PC-9 (cell line): ENCODE results near the gene ACYP1. TPM values are rescaled to one million over a fixed set of nuclear protein-coding genes. Genes with fewer than 3 reads are reported as not detected.

ENCODE experiments used
- BruUV-seq: library from RNA; stranded (reverse); fragments of 400-500 nt; replicated peaks from 2 replicates; lab custom pipeline; 2021; lab: Mats Ljungman, UMichigan
- CTCF ChIA-PET: fragments of 300-600 bp; sonication (Branson Sonifier 250); formaldehyde crosslinking; loops from one replicate; lab custom pipeline; 2022; ENCODE audit warnings: antibody characterized with exemption; lab: Charles Lee
- POLR2A ChIA-PET: fragments of 300-600 bp; sonication (Branson Sonifier 250); formaldehyde crosslinking; loops from one replicate; lab custom pipeline; 2022; ENCODE audit warnings: antibody characterized with exemption; ENCODE audit not compliant: unreplicated experiment; lab: Charles Lee
- DNase-seq, 2 experiments: peaks; one replicate each; pipeline versions ENCODE4 v3.0.0 to v3.0.0-alpha.2; 2015 to 2022; ENCODE audit warnings: mixed read lengths in 1 of 2
- H2AFZ ChIP-seq: fragments of 200-600 bp; sonication (generic); 2 replicates; pipeline ENCODE4 v1.8.1; 2017; ENCODE audit warnings: antibody characterized with exemption
- H3F3A ChIP-seq: fragments of 200-600 bp; sonication (generic); 2 replicates; pipeline ENCODE4 v1.8.1; 2017; ENCODE audit warnings: antibody characterized with exemption, mild to moderate bottlenecking, low read depth; ENCODE audit not compliant: insufficient read depth
- H3K27ac ChIP-seq: fragments of 200-600 bp; sonication (generic); 2 replicates; pipeline ENCODE4 v1.6.1; 2016; ENCODE audit warnings: mixed run types
- H3K27me3 ChIP-seq: fragments of 200-600 bp; sonication (generic); 2 replicates; pipeline ENCODE4 v1.6.1; 2016; ENCODE audit warnings: low read depth, mixed run types; ENCODE audit not compliant: insufficient read depth
- H3K36me3 ChIP-seq: fragments of 200-600 bp; sonication (generic); 2 replicates; pipeline ENCODE4 v1.6.1; 2016; ENCODE audit warnings: low read depth, mixed run types
- H3K4me1 ChIP-seq: fragments of 200-600 bp; sonication (generic); replicated peaks from 2 replicates; pipeline ENCODE4 v1.6.1; 2016; ENCODE audit warnings: mixed run types; ENCODE audit not compliant: insufficient read depth
- H3K4me2 ChIP-seq: fragments of 200-600 bp; sonication (generic); 2 replicates; pipeline ENCODE4 v1.6.1; 2017; ENCODE audit warnings: mixed run types
- H3K4me3 ChIP-seq: fragments of 200-600 bp; sonication (generic); 2 replicates; pipeline ENCODE4 v1.6.1; 2016; ENCODE audit warnings: mixed run types
- H3K79me2 ChIP-seq: fragments of 200-600 bp; sonication (generic); 2 replicates; pipeline ENCODE4 v1.6.1; 2017; ENCODE audit warnings: low read depth, mixed run types
- H3K9me2 ChIP-seq: fragments of 200-600 bp; sonication (generic); 2 replicates; pipeline ENCODE4 v1.8.1; 2017; ENCODE audit warnings: mild to moderate bottlenecking; ENCODE audit not compliant: insufficient read depth
- H3K9me3 ChIP-seq: fragments of 200-600 bp; sonication (generic); 2 replicates; pipeline ENCODE4 v1.8.1; 2016; ENCODE audit warnings: low read depth; ENCODE audit not compliant: insufficient read depth
- H4K20me1 ChIP-seq: fragments of 200-600 bp; sonication (generic); 2 replicates; pipeline ENCODE4 v1.8.1; 2017; ENCODE audit not compliant: insufficient read depth
- CTCF ChIP-seq: fragments of 200-600 bp; sonication (generic); conservative IDR thresholded peaks from 2 replicates; pipeline ENCODE4 v1.6.1; 2017; ENCODE audit warnings: mixed run types, antibody characterized with exemption, mild to moderate bottlenecking, moderate library complexity
- EZH2 ChIP-seq: fragments of 200-600 bp; sonication (generic); IDR thresholded peaks from 2 replicates; pipeline ENCODE4 v1.8.0; 2017; ENCODE audit warnings: antibody characterized with exemption, low read depth
- intact Hi-C: fragments of 100-400 bp; cut with micrococcal nuclease; formaldehyde crosslinking; loops from one replicate; pipeline ENCODE4 v1.10.0; 2022; ENCODE audit not compliant: unreplicated experiment
- total RNA-seq: library from RNA; stranded (reverse); gene quantifications from 2 replicates; pipeline ENCODE4 v1.2.3, GENCODE V29; 2021

ACYP1 gene
- total RNA-seq, 1 experiment from 2014 or later = 98.9 TPM

- CTCF ChIA-PET = interaction anchor here (0.7 to 2.2 kb wide), 4 partner anchors 139 to 223 kb away, joined by 3 to 7 read pairs (median 4); no protein-coding TSS in a partner anchor
Measured at GRCh38 chr14:75083271-75083670, 19.4 kb upstream of the ACYP1 start.

GRCh38 chr14:75081660-75082229 is 17.9 kb upstream of the ACYP1 start:
- Histone ChIP-seq H3K27ac (no peak overlapping the region), H3K9me3 (no peaks in the 10 kb centered on the region), H3K79me2 (no peaks in the 10 kb centered on the region), H4K20me1 (no peaks in the 10 kb centered on the region), H3K4me2 (no peak overlapping the region), H3K27me3 (no peaks in the 10 kb centered on the region), H3K36me3 (peaks cover 46% of the 10 kb centered on the region), H3F3A (peaks cover 24% of the 10 kb centered on the region; the same call in 1 of the 2 replicates), H3K4me3 (no peak overlapping the region), H3K4me1 (no peaks in the 10 kb centered on the region), H2AFZ (no peak overlapping the region), H3K9me2 (no peaks in the 10 kb centered on the region)
- no TSS peak for BruUV-seq
- TF ChIP-seq EZH2 (no peak), CTCF (no peak)
- ChIA-PET POLR2A (interaction anchor here (0.6 to 0.7 kb wide), 2 partner anchors 98 to 805 kb away, joined by 6 read pairs; no protein-coding TSS in a partner anchor), CTCF (interaction anchor here (1.0 to 2.2 kb wide), 2 partner anchors 52 to 176 kb away, joined by 3 to 5 read pairs; no protein-coding TSS in a partner anchor)
- intact Hi-C loops = loop anchor here (10.0 kb wide), 2 partner anchors 477 to 967 kb away; no protein-coding TSS in a partner anchor
- no peak for DNase-seq

More at GRCh38 chr14:75083271-75083670, 19.4 kb upstream of the ACYP1 start:
- intact Hi-C loops = loop anchor here (10.0 kb wide), 2 partner anchors 478 to 968 kb away; no protein-coding TSS in a partner anchor
- peaks cover 61% of the 10 kb centered on the region for H3K36me3 ChIP-seq
- H4K20me1 ChIP-seq = peaks cover 4% of the 10 kb centered on the region; the same call in 1 of the 2 replicates
- no peak overlapping the region for H3K4me2 ChIP-seq
- no peak overlapping the region for H2AFZ ChIP-seq
- no peak overlapping the region for H3K27ac ChIP-seq
- H3K4me3 ChIP-seq = no peak overlapping the region
- POLR2A ChIA-PET = no interaction called here
- peaks cover 21% of the 10 kb centered on the region; the same call in 1 of the 2 replicates for H3F3A ChIP-seq
- H3K27me3 ChIP-seq = no peaks in the 10 kb centered on the region
- H3K9me2 ChIP-seq = no peaks in the 10 kb centered on the region
- no TSS peak for BruUV-seq
- no peaks in the 10 kb centered on the region for H3K9me3 ChIP-seq
- TF ChIP-seq CTCF = no peak
- TF ChIP-seq EZH2 = no peak
- DNase-seq = no peak
- H3K4me1 ChIP-seq = no peaks in the 10 kb centered on the region
- no peaks in the 10 kb centered on the region for H3K79me2 ChIP-seq

- Histone ChIP-seq H3K27me3 (no peaks in the 10 kb centered on the region), H3K27ac (no peak overlapping the region), H2AFZ (no peak overlapping the region), H3K4me3 (no peak overlapping the region), H3K36me3 (peaks cover 28% of the 10 kb centered on the region; the same call in 1 of the 2 replicates), H3K9me3 (no peaks in the 10 kb centered on the region), H3K4me2 (no peak overlapping the region), H3K4me1 (no peaks in the 10 kb centered on the region), H3F3A (peaks cover 24% of the 10 kb centered on the region; the same call in 1 of the 2 replicates), H3K9me2 (no peaks in the 10 kb centered on the region), H4K20me1 (no peaks in the 10 kb centered on the region), H3K79me2 (no peaks in the 10 kb centered on the region)
- no TSS peak for BruUV-seq
- ChIA-PET CTCF (interaction anchor here (0.8 to 1.7 kb wide), 2 partner anchors 9 to 16 kb away, joined by 4 to 5 read pairs; partner anchors contain the start of gene ACYP1), POLR2A (no interaction called here)
- intact Hi-C loops = no loop called here
- no peak for DNase-seq
- TF ChIP-seq EZH2 = no peak
- TF ChIP-seq CTCF = no peak
Measured at GRCh38 chr14:75079521-75079920, 15.7 kb upstream of the ACYP1 start.
